Islet precursor cell (in vitro differentiated cells): ENCODE results near the gene TMC3.
"Not testable (repeated sequence)": the region's sequence is repeated elsewhere in the genome, so short reads cannot be mapped to it uniquely, and the experiment has no call there.

Experiments used
- DNase-seq: peaks from one replicate; pipeline ENCODE4 v3.0.0-alpha.2; 2018

TMC3 gene

GRCh38 chr15:81341351-81341750, 32.7 kb downstream of the TMC3 start:
- no peak for DNase-seq

GRCh38 chr15:81339851-81340250, 34.2 kb downstream of the TMC3 start:
- no peak for DNase-seq

- DNase-seq: no peak
Measured at GRCh38 chr15:81339321-81339720, 34.7 kb downstream of the TMC3 start.

GRCh38 chr15:81338170-81339007, 35.6 kb downstream of the TMC3 start:
- no peak for DNase-seq

- no peak for DNase-seq
Measured at GRCh38 chr15:81337713-81338157, 36.3 kb downstream of the TMC3 start.

GRCh38 chr15:81337241-81337640, 36.8 kb downstream of the TMC3 start:
- DNase-seq: no peak

GRCh38 chr15:81336568-81336967, 37.4 kb downstream of the TMC3 start:
- no peak for DNase-seq

- DNase-seq: no peak
Measured at GRCh38 chr15:81335631-81336030, 38.4 kb downstream of the TMC3 start.

GRCh38 chr15:81334768-81335435, 39.1 kb downstream of the TMC3 start:
- no peak for DNase-seq

- no peak for DNase-seq
Measured at GRCh38 chr15:81333363-81333762, 40.6 kb downstream of the TMC3 start.

GRCh38 chr15:81332326-81332725, 41.7 kb downstream of the TMC3 start:
- no peak for DNase-seq

GRCh38 chr15:81331600-81331999, 42.4 kb downstream of the TMC3 start:
- no peak for DNase-seq

- DNase-seq: not testable (repeated sequence)
Measured at GRCh38 chr15:81331141-81331540, 42.9 kb downstream of the TMC3 start.

GRCh38 chr15:81330366-81331090, 43.5 kb downstream of the TMC3 start:
- DNase-seq: no peak

- no peak for DNase-seq
Measured at GRCh38 chr15:81329446-81329845, 44.6 kb downstream of the TMC3 start.

- DNase-seq: no peak
Measured at GRCh38 chr15:81327516-81327915, 46.5 kb downstream of the TMC3 start.

- no peak for DNase-seq
Measured at GRCh38 chr15:81326466-81327212, 47.4 kb downstream of the TMC3 start.

GRCh38 chr15:81323944-81324881, 49.8 kb downstream of the TMC3 start, which contains the start of gene STARD5:
STARD5 (minus strand) TSS chr15:81324141; CDS start chr15:81324099, 42 bp downstream.
- peak; percentile 99 for DNase-seq

GRCh38 chr15:81323559-81323943, 50.5 kb downstream of the TMC3 start:
- DNase-seq: no peak

GRCh38 chr15:81322676-81323253, 51.2 kb downstream of the TMC3 start:
- DNase-seq: no peak

- DNase-seq: no peak
Measured at GRCh38 chr15:81321667-81322066, 52.3 kb downstream of the TMC3 start.
